ENCODE results near the gene SPRY2. TPM values are rescaled to one million over a fixed set of nuclear protein-coding genes. Genes with fewer than 3 reads are reported as not detected.

The SPRY2 gene
- total RNA-seq, 1 donor from 2014 or later, result 34.6 TPM

- no peaks in the 10 kb centered on the region for H3K27me3 ChIP-seq (ENCODE audit: low read depth)
- no peak for TF ChIP-seq CTCF (IDR thresholded peaks at IDR 0.05; ENCODE audit: borderline replicate concordance)
- intact Hi-C loops (cut with micrococcal nuclease), result no loop called here
Observed at GRCh38 chr13:80386592-80386991, 45.7 kb upstream of the SPRY2 start.

DNA sequence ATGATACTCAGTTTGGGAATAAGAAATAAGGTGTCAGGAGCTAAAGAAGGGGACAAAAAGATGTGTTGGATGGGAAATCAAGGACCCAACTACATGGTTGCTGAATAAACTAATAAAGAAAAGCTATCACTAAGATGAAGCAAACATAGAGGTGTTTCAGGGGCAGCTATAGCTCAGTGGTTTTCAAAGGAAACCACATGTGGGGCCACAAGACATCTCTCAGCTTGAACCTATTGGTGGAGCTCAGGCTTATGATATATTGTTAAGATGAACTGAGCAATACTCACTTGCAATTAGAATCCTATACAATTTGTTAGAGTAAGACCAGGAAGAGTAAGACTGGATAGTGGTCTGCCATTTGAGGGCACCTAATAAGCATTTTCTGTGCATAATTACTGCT lies 45.1 kb upstream of the SPRY2 start:
- no peak for TF ChIP-seq CTCF (IDR thresholded peaks at IDR 0.05; ENCODE audit: borderline replicate concordance)
- no peak for DNase-seq
- Histone ChIP-seq H3K36me3 (no peaks in the 10 kb centered on the region), H3K9me3 (replicated peaks) (peaks cover 15% of the 10 kb centered on the region), H3K27ac (replicated peaks) (no peak overlapping the region), H3K4me3 (no peak overlapping the region), H3K27me3 (ENCODE audit: low read depth) (no peaks in the 10 kb centered on the region), H3K4me1 (no peaks in the 10 kb centered on the region)
- intact Hi-C loops (cut with micrococcal nuclease), result no loop called here

More at GRCh38 chr13:80386592-80386991, 45.7 kb upstream of the SPRY2 start:
- no peak overlapping the region for H3K4me3 ChIP-seq
- peaks cover 21% of the 10 kb centered on the region for H3K9me3 ChIP-seq (replicated peaks)
- no peaks in the 10 kb centered on the region for H3K36me3 ChIP-seq
- H3K4me1 ChIP-seq, result no peaks in the 10 kb centered on the region
- H3K27ac ChIP-seq (replicated peaks), result no peak overlapping the region
- no peak for DNase-seq

- no peak for DNase-seq
- no peaks in the 10 kb centered on the region for H3K36me3 ChIP-seq
- no peaks in the 10 kb centered on the region for H3K27me3 ChIP-seq (ENCODE audit: low read depth)
- no peaks in the 10 kb centered on the region for H3K4me1 ChIP-seq
- no peak for TF ChIP-seq CTCF (IDR thresholded peaks at IDR 0.05; ENCODE audit: borderline replicate concordance)
- intact Hi-C loops (cut with micrococcal nuclease), result no loop called here
- no peak overlapping the region for H3K27ac ChIP-seq (replicated peaks)
- H3K9me3 ChIP-seq (replicated peaks), result no peaks in the 10 kb centered on the region
- no peak overlapping the region for H3K4me3 ChIP-seq
Observed at GRCh38 chr13:80382576-80382975, 41.6 kb upstream of the SPRY2 start.

- no peak overlapping the region for H3K27ac ChIP-seq (replicated peaks)
- H3K9me3 ChIP-seq (replicated peaks), result no peaks in the 10 kb centered on the region
- H3K36me3 ChIP-seq, result no peaks in the 10 kb centered on the region
- intact Hi-C loops (cut with micrococcal nuclease), result no loop called here
- no peak for DNase-seq
- H3K4me3 ChIP-seq, result no peak overlapping the region
- no peaks in the 10 kb centered on the region for H3K4me1 ChIP-seq
- TF ChIP-seq CTCF (IDR thresholded peaks at IDR 0.05; ENCODE audit: borderline replicate concordance), result no peak
- no peaks in the 10 kb centered on the region for H3K27me3 ChIP-seq (ENCODE audit: low read depth)
Observed at GRCh38 chr13:80379245-80379644, 38.3 kb upstream of the SPRY2 start.

DNA sequence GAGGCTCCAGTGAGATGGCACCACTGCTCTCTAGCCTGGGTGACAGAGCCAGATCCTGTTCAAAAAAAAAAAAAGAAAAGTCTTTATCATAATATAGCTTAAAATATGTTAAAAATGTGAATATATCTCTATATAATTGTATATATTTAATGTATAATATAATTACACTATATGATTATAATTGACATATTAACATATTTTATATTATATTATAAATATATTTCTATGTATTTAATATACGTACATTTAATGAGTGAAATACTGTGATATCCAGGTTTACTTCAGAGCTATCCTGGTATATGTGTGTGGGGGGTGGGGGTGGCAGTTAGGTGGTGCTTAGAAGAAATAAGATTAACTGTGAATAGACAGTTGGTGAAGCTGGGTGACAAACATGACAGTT lies 35.6 kb upstream of the SPRY2 start:
- intact Hi-C loops (cut with micrococcal nuclease), result no loop called here

More for the DNA sequence above, 35.6 kb upstream of the SPRY2 start:
- DNase-seq, result no peak
- H3K4me1 ChIP-seq, result no peaks in the 10 kb centered on the region
- H3K9me3 ChIP-seq (replicated peaks), result no peaks in the 10 kb centered on the region
- no peaks in the 10 kb centered on the region for H3K36me3 ChIP-seq
- H3K4me3 ChIP-seq, result no peak overlapping the region
- no peak overlapping the region for H3K27ac ChIP-seq (replicated peaks)
- no peaks in the 10 kb centered on the region for H3K27me3 ChIP-seq (ENCODE audit: low read depth)
- no peak for TF ChIP-seq CTCF (IDR thresholded peaks at IDR 0.05; ENCODE audit: borderline replicate concordance)

Measured in left ventricle myocardium inferior (tissue), 1 donor.